Endothelial cell of umbilical vein (primary cell): Measurements from ENCODE around the gene PNLIP. TPM values are rescaled to one million over a fixed set of nuclear protein-coding genes. Genes with fewer than 3 reads are reported as not detected.

ENCODE experiments used
- BruUV-seq: library from RNA; stranded (reverse); fragments of 400-500 nt; replicated peaks from 2 replicates; lab custom pipeline; 2021; lab: Mats Ljungman, UMichigan
- CTCF ChIA-PET: fragments of 300-600, 350-600 bp; sonication (Branson Sonifier 250); formaldehyde crosslinking; loops from one replicate; lab custom pipeline; 2021; ENCODE audit warnings: antibody characterized with exemption, inconsistent platforms; lab: Charles Lee
- POLR2A ChIA-PET: fragments of 300-600, 350-600 bp; sonication (Branson Sonifier 250); formaldehyde crosslinking; loops from one replicate; lab custom pipeline; 2021; ENCODE audit warnings: antibody characterized with exemption, inconsistent platforms; lab: Charles Lee
- DNase-seq: peaks from one replicate; pipeline ENCODE4 v3.0.0-alpha.2; 2011; ENCODE audit warnings: low read depth, low spot score
- FAIRE-seq: peaks from 2 replicates; lab custom pipeline; 2011; peaks lifted over from hg19 to GRCh38; lab: Jason Lieb, UNC
- H2AFZ ChIP-seq: 2 replicates; pipeline ENCODE4 v1.6.0; 2012; ENCODE audit warnings: low read depth, low read length, control low read depth, inconsistent platforms
- H3K27ac ChIP-seq: 2 replicates; pipeline ENCODE4 v1.5.1; 2011; ENCODE audit warnings: low read depth, mild to moderate bottlenecking, control low read depth, low read length, moderate library complexity; ENCODE audit not compliant: insufficient read depth
- H3K27me3 ChIP-seq, 2 experiments: 2 replicates each; pipeline versions ENCODE4 v1.6.0 to v1.6.1; 2011; ENCODE audit warnings: low read length in 2 of 2, mixed read lengths in 1 of 2; ENCODE audit not compliant: control insufficient read depth in 2 of 2, insufficient read depth in 2 of 2
- H3K36me3 ChIP-seq, 2 experiments: 2 replicates in 1 of 2; 3 replicates in 1 of 2; pipeline ENCODE4 v1.5.1; 2011; ENCODE audit warnings: low read length in 2 of 2, mild to moderate bottlenecking in 1 of 2, moderate library complexity in 1 of 2; ENCODE audit not compliant: control insufficient read depth in 2 of 2, insufficient read depth in 2 of 2; ENCODE audit errors: extremely low read depth in 1 of 2
- H3K4me1 ChIP-seq: 3 replicates; pipeline ENCODE4 v1.5.1; 2011; ENCODE audit warnings: mild to moderate bottlenecking, low read length; ENCODE audit not compliant: control insufficient read depth, insufficient read depth; ENCODE audit errors: extremely low read depth
- H3K4me2 ChIP-seq: 2 replicates; pipeline ENCODE4 v1.6.1; 2011; ENCODE audit warnings: low read length, control low read depth, mixed read lengths; ENCODE audit not compliant: insufficient read depth
- H3K4me3 ChIP-seq, 3 experiments: fragments of 200-600 bp in 1 of 3; sonication (generic), shearing (Covaris generic) in 1 of 3; replicated peaks in 1 of 3; 2 replicates each; pipeline ENCODE4 v1.5.1; 2011 to 2016; ENCODE audit warnings: control low read depth in 3 of 3, low read length in 3 of 3, mild to moderate bottlenecking in 2 of 3, inconsistent platforms in 1 of 3, low read depth in 1 of 3, moderate library complexity in 1 of 3; ENCODE audit not compliant: insufficient read depth in 1 of 3
- H3K79me2 ChIP-seq: 2 replicates; pipeline ENCODE4 v1.6.0; 2012; ENCODE audit warnings: low read length, inconsistent platforms; ENCODE audit not compliant: control insufficient read depth, insufficient read depth
- H3K9ac ChIP-seq: replicated peaks from 2 replicates; pipeline ENCODE3; 2011; ENCODE audit warnings: low read length, control low read depth; ENCODE audit not compliant: insufficient read depth; ENCODE audit errors: extremely low read depth
- H3K9me1 ChIP-seq: replicated peaks from 3 replicates; pipeline ENCODE4 v1.6.0; 2011; ENCODE audit warnings: mild to moderate bottlenecking, low read length; ENCODE audit not compliant: control insufficient read depth, insufficient read depth; ENCODE audit errors: extremely low read depth
- H3K9me3 ChIP-seq: replicated peaks from 2 replicates; pipeline ENCODE4 v1.5.1; 2012; ENCODE audit warnings: low read length, inconsistent platforms; ENCODE audit not compliant: control insufficient read depth, insufficient read depth
- H4K20me1 ChIP-seq: replicated peaks from 2 replicates; pipeline ENCODE3; 2011; ENCODE audit warnings: mild to moderate bottlenecking, low read length; ENCODE audit not compliant: control insufficient read depth, insufficient read depth; ENCODE audit errors: extremely low read depth
- CTCF ChIP-seq, 2 donors: IDR thresholded peaks; 1 replicate in 1 of 2; 2 replicates in 1 of 2; pipeline ENCODE4 v1.5.1; 2011; ENCODE audit warnings: low read length in 2 of 2, mild to moderate bottlenecking in 2 of 2, moderate library complexity in 2 of 2, control low read depth in 1 of 2, inconsistent platforms in 1 of 2, low read depth in 1 of 2; ENCODE audit not compliant: insufficient read depth in 1 of 2; ENCODE audit errors: extremely low read depth in 1 of 2
- EZH2 ChIP-seq: IDR thresholded peaks from 2 replicates; pipeline ENCODE4 v1.6.1; 2012; ENCODE audit warnings: borderline replicate concordance, low read depth, mild to moderate bottlenecking, moderate library complexity, low read length, inconsistent platforms; ENCODE audit not compliant: severe bottlenecking
- FOS ChIP-seq: IDR thresholded peaks from 2 replicates; pipeline ENCODE4 v1.6.1; 2011; ENCODE audit warnings: mild to moderate bottlenecking, low read length, moderate library complexity, borderline replicate concordance; ENCODE audit not compliant: insufficient read depth
- GATA2 ChIP-seq: IDR thresholded peaks from 2 replicates; pipeline ENCODE4 v1.7.0; 2011; ENCODE audit warnings: low read depth, mild to moderate bottlenecking, moderate library complexity, mixed read lengths, low read length; ENCODE audit not compliant: insufficient read length, insufficient read depth
- JUN ChIP-seq: IDR thresholded peaks from 2 replicates; pipeline ENCODE4 v1.6.1; 2011; ENCODE audit warnings: borderline replicate concordance, low read depth; ENCODE audit not compliant: insufficient read length, insufficient read depth
- MAX ChIP-seq: IDR thresholded peaks from 2 replicates; pipeline ENCODE4 v1.6.1; 2011; ENCODE audit not compliant: insufficient read depth, insufficient read length
- MYC ChIP-seq: IDR thresholded peaks from one replicate; pipeline ENCODE4 v1.6.1; 2011; ENCODE audit warnings: mild to moderate bottlenecking, low read depth, low read length
- POLR2A ChIP-seq: IDR thresholded peaks from 2 replicates; pipeline ENCODE4 v1.6.1; 2012; ENCODE audit warnings: low read depth, mild to moderate bottlenecking, control low read depth, low read length
- POLR2AphosphoS5 ChIP-seq: IDR thresholded peaks from 2 replicates; pipeline ENCODE4 v1.6.1; 2012; ENCODE audit warnings: low read depth, mild to moderate bottlenecking, control low read depth, low read length, moderate library complexity; ENCODE audit not compliant: insufficient read depth
- dilution Hi-C: fragments of 300-500 bp; cut with MboI; formaldehyde crosslinking; loops from one replicate; pipeline ENCODE4 v1.15.0; 2019; ENCODE audit warnings: low sequenced_read_pairs; ENCODE audit not compliant: extremely low pct_ligation_motif_present
- intact Hi-C: fragments of 100-400 bp; cut with micrococcal nuclease; formaldehyde crosslinking; loops from one replicate; pipeline ENCODE4 v1.10.0; 2022
- polyA plus RNA-seq, 4 experiments: library from polyadenylated mRNA; depleted of rRNA in 3 of 4; stranded (reverse) in 3 of 4; unstranded in 1 of 4; fragments of >200 nt; gene quantifications; 2 replicates each; pipeline versions ENCODE4 v1.2.1 to v1.2.3, GENCODE V29; 2011 to 2012; ENCODE audit warnings: missing spikeins in 1 of 4
- total RNA-seq: library from RNA; stranded (reverse); gene quantifications from 2 replicates; pipeline ENCODE4 v1.2.3, GENCODE V29; 2021

Gene PNLIP
- total and polyA plus RNA-seq, 2 donors (not counting 3 experiments of a cell fraction or from before 2014, with no cell fraction given) = not detected

GRCh38 chr10:116553378-116553980, 7.7 kb downstream of the PNLIP start:
- ChIA-PET CTCF (no interaction called here), POLR2A (no interaction called here)
- TF ChIP-seq GATA2 = no peak
- BruUV-seq = no TSS peak
- intact Hi-C loops = no loop called here
- Histone ChIP-seq H3K9ac (no peak overlapping the region), H3K27me3 (no peaks in the 10 kb centered on the region), H3K4me2 (no peak overlapping the region), H3K9me1 (no peaks in the 10 kb centered on the region), H3K27ac (no peak overlapping the region), H3K4me3 (no peak overlapping the region), H3K79me2 (no peaks in the 10 kb centered on the region), H4K20me1 (no peaks in the 10 kb centered on the region), H3K36me3 (no peaks in the 10 kb centered on the region), H3K4me1 (no peaks in the 10 kb centered on the region), H3K9me3 (no peaks in the 10 kb centered on the region), H2AFZ (no peak overlapping the region)
- DNase-seq (no peak), FAIRE-seq (no peak)
- dilution Hi-C loops = no loop called here

- Histone ChIP-seq H3K4me3 (no peak overlapping the region), H3K79me2 (no peaks in the 10 kb centered on the region), H3K27me3 (no peaks in the 10 kb centered on the region), H3K4me1 (no peaks in the 10 kb centered on the region), H3K36me3 (no peaks in the 10 kb centered on the region), H3K9me1 (no peaks in the 10 kb centered on the region), H3K9me3 (no peaks in the 10 kb centered on the region), H3K4me2 (no peak overlapping the region), H2AFZ (no peak overlapping the region), H4K20me1 (no peaks in the 10 kb centered on the region), H3K27ac (no peak overlapping the region), H3K9ac (no peak overlapping the region)
- TF ChIP-seq JUN (no peak), POLR2AphosphoS5 (no peak), MAX (no peak), EZH2 (no peak), CTCF (IDR thresholded peaks at IDR 0.05; ENCODE audit: extremely low read depth in 1 of 2, insufficient read depth in 1 of 2, low read depth in 1 of 2, low read length in 2 of 2) (no peak), FOS (no peak), GATA2 (no peak), MYC (no peak), POLR2A (no peak)
- intact Hi-C loops (no loop called here), dilution Hi-C loops (no loop called here)
- ChIA-PET CTCF (no interaction called here), POLR2A (no interaction called here)
- FAIRE-seq = no peak
- no peak for DNase-seq
- BruUV-seq = no TSS peak
Measured at GRCh38 chr10:116554628-116555027, 8.9 kb downstream of the PNLIP start.
